B cell (primary cell): ENCODE measurements around the gene GALNT4.

Experiments
- CTCF ChIP-seq: fragments of 200-600 bp; IDR thresholded peaks from one replicate; pipeline ENCODE4 v1.8.0; 2022; ENCODE audit warnings: antibody characterized with exemption, mild to moderate bottlenecking
- EZH2 ChIP-seq: IDR thresholded peaks from 2 replicates; pipeline ENCODE4 v1.6.1; 2012; ENCODE audit warnings: borderline replicate concordance, low read depth, mild to moderate bottlenecking, moderate library complexity, low read length; ENCODE audit not compliant: insufficient read depth, poor library complexity, severe bottlenecking

DNA sequence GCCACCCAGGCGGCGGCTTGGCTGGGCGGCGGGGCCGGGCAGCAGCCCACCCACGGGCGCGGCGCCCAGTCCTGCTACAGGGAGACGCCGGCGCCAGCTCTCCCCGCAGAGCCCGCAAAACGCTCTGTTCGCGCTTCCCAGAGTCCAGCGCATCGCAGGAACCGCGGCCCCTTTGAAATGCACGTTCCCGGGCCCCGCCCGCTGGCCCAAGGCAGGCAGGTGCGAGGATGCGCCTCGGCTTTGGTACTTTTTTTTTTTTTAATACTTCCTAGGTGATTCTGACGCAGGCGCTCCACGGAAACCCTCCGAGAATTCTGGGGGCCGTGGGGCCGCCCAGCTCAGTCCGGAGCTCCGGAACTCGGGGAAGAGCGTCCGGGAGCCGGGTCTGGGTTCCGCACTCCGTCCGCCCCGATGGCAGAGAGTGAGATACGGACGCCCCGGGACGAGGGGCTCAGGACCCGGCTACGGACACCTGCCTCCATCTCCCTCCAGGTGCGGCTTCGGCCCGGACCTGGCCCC lies 768 bp upstream of the GALNT4 start:
- TF ChIP-seq CTCF (no peak), EZH2 (no peak)
